ENCODE data around the gene AP5Z1. TPM values are rescaled to one million over a fixed set of nuclear protein-coding genes. Genes with fewer than 3 reads are reported as not detected.

The AP5Z1 gene
- total and polyA plus RNA-seq, 2 of the 4 experiments (the other 2 are of a cell fraction) = 9.7 to 38.7 TPM

DNA sequence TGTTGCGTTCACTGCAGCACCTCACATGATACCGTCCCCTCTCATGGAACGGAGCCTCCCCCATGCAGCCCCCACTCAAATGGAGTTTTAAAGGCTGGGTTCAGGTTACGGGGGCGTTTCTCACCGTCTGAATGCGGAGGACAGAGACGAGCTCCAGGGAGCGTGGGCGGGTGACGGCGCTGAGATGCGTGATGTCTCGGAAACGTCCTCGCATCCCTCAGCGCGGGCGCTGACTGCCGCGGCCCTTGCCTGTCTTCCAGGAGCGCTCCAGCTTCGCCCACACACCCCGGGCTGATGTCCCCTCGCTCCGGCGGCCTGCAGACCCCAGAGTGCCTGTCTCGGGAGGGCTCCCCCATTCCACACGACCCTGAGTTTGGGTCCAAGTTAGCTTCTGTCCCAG lies 16.6 kb upstream of the AP5Z1 start:
- Histone ChIP-seq H3K4me1 (ENCODE audit: control insufficient read depth, insufficient read depth, low read length) (no peaks in the 10 kb centered on the region), H3K18ac (ENCODE audit: low read depth, low read length) (no peak overlapping the region), H2AK5ac (ENCODE audit: low read depth, low read length) (no peak overlapping the region), H4K8ac (ENCODE audit: low read depth in 2 of 2, low read length in 2 of 2) (no peak overlapping the region), H4K91ac (ENCODE audit: insufficient read depth, low read depth, low read length) (no peak overlapping the region), H3K4me3 (ENCODE audit: insufficient read depth, low read depth, low read length) (no peak overlapping the region), H3K27ac (ENCODE audit: insufficient read depth, low read length) (no peak overlapping the region), H4K5ac (ENCODE audit: low read depth, low read length) (no peak overlapping the region), H4K20me1 (ENCODE audit: insufficient read depth, low read length) (peaks cover 4% of the 10 kb centered on the region; the same call in 1 of the 2 replicates), H3K9ac (ENCODE audit: low read depth, low read length) (no peak overlapping the region), H3K23ac (ENCODE audit: low read depth, low read length) (no peak overlapping the region), H3K4me2 (ENCODE audit: low read depth, low read length) (no peak overlapping the region), H3K9me1 (ENCODE audit: insufficient read depth, low read length) (no peaks in the 10 kb centered on the region), H3K4ac (ENCODE audit: low read depth, low read length) (no peak overlapping the region), H3K9me3 (ENCODE audit: control insufficient read depth, insufficient read depth, low read length) (no peaks in the 10 kb centered on the region), H3K27me3 (ENCODE audit: control insufficient read depth, insufficient read depth, low read length) (no peaks in the 10 kb centered on the region), H3K36me3 (ENCODE audit: control insufficient read depth, insufficient read depth, low read length) (peaks cover 83% of the 10 kb centered on the region), H2AFZ (replicated peaks; ENCODE audit: low read length, poor library complexity) (no peak overlapping the region), H2BK5ac (ENCODE audit: low read depth, low read length, poor library complexity, severe bottlenecking) (no peak overlapping the region), H2BK120ac (ENCODE audit: low read depth, low read length) (no peak overlapping the region), H2BK20ac (ENCODE audit: low read depth, low read length) (no peak overlapping the region), H3K79me1 (ENCODE audit: low read depth in 1 of 2, low read length in 2 of 2) (peaks cover 3 to 17% of the 10 kb centered on the region in 2 experiments), H2BK15ac (ENCODE audit: low read depth, low read length) (no peak overlapping the region), H3K14ac (replicated peaks; ENCODE audit: low read depth, low read length) (no peak overlapping the region), H3K56ac (ENCODE audit: extremely low read depth, insufficient read depth, low read length) (no peak overlapping the region), H2AK9ac (replicated peaks; ENCODE audit: low read depth, low read length, poor library complexity) (no peak overlapping the region)
- dilution Hi-C loops (cut with HindIII; ENCODE audit: low sequenced_read_pairs, unreplicated experiment) = no loop called here
- ChIA-PET CTCF (no interaction called here), POLR2A (ENCODE audit: unreplicated experiment) (no interaction called here)
- DNase-seq (no peak), ATAC-seq (ENCODE audit: low read depth) (no peak)
- BruUV-seq (replicated peaks) = no TSS peak
- WGBS, 2 experiments (ENCODE audit: extremely low coverage in 2 of 2, insufficient read length in 1 of 2) = 89% methylated on average over 25 of the region's 29 CpGs; no CpG with 5 or more reads in 1 of the 2 experiments
- intact Hi-C loops (cut with micrococcal nuclease) = no loop called here
- in situ Hi-C loops (cut with MboI; ENCODE audit: low sequenced_read_pairs) = loop anchor here (25.0 kb wide), 1 partner anchor 1896 kb away; no protein-coding TSS in a partner anchor
- no peak for TF ChIP-seq POLR2A (IDR thresholded peaks at IDR 0.05; ENCODE audit: low read depth, low read length)
